ENCODE results near the gene THRA. TPM values are rescaled to one million over a fixed set of nuclear protein-coding genes. Genes with fewer than 3 reads are reported as not detected.

THRA gene
- total and polyA plus RNA-seq, 2 donors from 2014 or later = 40.8 to 63.9 TPM

DNA sequence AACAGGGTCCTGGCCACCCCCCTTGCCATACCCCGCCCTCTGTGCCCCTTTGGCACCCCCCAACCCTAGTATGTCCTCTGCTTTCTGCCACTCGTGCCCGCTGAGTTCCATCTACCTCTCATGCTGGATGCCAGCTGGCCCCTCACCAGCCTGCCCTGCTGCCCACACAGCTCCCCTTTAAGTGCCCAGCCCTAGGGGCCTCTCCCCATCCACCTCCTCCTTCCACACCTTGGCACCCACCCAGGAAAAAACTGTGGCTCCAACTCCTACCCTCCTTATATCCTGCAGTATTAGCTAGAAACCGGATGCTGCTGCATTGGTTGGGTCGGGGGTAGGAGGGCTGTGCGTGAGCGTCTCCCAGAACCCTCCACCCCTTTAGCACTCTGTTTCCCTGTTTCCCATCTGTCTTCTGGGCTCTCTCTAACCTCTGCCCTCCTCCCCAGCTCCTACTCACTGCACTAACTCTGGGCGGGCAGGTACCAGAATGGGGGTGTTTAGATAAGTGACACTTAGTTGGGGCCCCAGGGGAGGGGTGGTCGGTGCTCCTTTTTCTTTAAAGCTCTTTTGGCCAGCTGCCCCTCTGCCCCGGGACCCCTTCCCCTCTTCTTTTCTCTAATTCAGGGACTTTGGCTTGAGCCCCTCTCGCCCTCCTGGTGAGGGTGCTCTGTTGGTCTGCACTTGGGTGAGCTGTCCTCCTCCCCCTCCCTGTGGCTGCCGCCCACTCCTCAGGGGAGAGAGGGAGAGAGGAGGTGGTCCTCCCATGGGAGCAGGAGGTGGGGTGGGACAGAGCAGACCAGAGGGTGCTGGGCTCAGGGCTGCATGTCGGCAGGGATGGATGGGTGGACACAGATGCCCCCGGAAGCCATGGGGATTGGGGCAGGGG is 27.7 kb downstream of the THRA start:
- H3K4me1 ChIP-seq (ENCODE audit: control insufficient read depth in 2 of 3, insufficient read depth in 2 of 3, low read depth in 1 of 3, low read length in 3 of 3) = peaks cover 0 to 24% (median 14%) of the 10 kb centered on the region in 3 donors
- H3K4me3 ChIP-seq (ENCODE audit: low read length in 3 of 3) = no peak overlapping the region
- H3K27ac ChIP-seq (ENCODE audit: low read depth in 2 of 2, low read length in 2 of 2) = no peak overlapping the region
- peaks cover 11 to 48% (median 31%) of the 10 kb centered on the region in 3 donors for H3K36me3 ChIP-seq (ENCODE audit: control insufficient read depth in 2 of 3, insufficient read depth in 3 of 3, low read length in 3 of 3)
- H3K9me3 ChIP-seq (ENCODE audit: control insufficient read depth in 2 of 3, insufficient read depth in 1 of 3, low read length in 3 of 3) = no peaks in the 10 kb centered on the region
- intact Hi-C loops (cut with DNase I) = no loop called here
- FAIRE-seq (no peak), DNase-seq (peak in 2 of 5 donors; percentile 55 to 69)
- TF ChIP-seq, protein P1, sequence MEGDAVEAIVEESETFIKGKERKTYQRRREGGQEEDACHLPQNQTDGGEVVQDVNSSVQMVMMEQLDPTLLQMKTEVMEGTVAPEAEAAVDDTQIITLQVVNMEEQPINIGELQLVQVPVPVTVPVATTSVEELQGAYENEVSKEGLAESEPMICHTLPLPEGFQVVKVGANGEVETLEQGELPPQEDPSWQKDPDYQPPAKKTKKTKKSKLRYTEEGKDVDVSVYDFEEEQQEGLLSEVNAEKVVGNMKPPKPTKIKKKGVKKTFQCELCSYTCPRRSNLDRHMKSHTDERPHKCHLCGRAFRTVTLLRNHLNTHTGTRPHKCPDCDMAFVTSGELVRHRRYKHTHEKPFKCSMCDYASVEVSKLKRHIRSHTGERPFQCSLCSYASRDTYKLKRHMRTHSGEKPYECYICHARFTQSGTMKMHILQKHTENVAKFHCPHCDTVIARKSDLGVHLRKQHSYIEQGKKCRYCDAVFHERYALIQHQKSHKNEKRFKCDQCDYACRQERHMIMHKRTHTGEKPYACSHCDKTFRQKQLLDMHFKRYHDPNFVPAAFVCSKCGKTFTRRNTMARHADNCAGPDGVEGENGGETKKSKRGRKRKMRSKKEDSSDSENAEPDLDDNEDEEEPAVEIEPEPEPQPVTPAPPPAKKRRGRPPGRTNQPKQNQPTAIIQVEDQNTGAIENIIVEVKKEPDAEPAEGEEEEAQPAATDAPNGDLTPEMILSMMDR (IDR thresholded peaks at IDR 0.05; ENCODE audit: borderline replicate concordance, extremely low read depth, insufficient read depth) = no peak
- no peaks in the 10 kb centered on the region for H3K27me3 ChIP-seq (ENCODE audit: control insufficient read depth, insufficient read depth, low read length)
- no peak overlapping the region for H3K9ac ChIP-seq (ENCODE audit: low read length in 3 of 3)

DNA sequence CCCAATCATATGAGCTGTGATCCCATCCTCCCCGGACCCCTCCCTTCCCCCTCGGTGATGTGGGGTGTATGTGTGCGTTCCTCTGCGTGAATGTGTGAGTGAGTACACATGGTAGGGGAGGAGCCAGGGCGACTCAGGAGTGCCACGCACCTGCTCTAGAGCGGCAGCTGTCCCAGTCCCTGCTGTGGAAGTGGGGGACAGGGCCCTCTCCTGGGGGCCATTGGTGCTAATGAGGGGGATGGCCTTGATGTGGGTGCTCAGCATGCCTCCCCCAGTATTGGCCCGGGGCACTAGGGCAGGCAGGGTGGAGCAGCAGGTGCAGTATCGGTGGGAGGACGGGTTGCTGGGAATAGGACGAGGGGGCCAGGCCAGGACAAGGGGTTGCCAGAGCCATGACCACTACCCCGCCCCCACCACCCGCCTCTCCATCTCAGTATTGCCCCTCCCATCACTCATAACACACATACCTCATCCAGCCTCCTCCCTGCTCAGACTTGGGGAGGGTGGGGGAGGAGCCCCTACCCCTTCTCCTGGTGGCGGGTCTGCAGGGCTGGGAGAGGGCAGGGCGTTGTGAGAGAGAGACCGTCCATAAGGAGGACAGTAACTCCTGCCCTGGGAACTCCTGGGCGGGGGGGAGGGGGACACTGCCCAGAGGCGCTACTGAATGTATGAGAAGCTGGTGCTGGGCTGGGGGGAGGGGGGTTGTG is 29.1 kb downstream of the THRA start:
- peaks cover 0 to 37% (median 28%) of the 10 kb centered on the region in 3 donors for H3K4me1 ChIP-seq (ENCODE audit: control insufficient read depth in 2 of 3, insufficient read depth in 2 of 3, low read depth in 1 of 3, low read length in 3 of 3)
- FAIRE-seq = no peak
- intact Hi-C loops (cut with DNase I) = no loop called here

DNA sequence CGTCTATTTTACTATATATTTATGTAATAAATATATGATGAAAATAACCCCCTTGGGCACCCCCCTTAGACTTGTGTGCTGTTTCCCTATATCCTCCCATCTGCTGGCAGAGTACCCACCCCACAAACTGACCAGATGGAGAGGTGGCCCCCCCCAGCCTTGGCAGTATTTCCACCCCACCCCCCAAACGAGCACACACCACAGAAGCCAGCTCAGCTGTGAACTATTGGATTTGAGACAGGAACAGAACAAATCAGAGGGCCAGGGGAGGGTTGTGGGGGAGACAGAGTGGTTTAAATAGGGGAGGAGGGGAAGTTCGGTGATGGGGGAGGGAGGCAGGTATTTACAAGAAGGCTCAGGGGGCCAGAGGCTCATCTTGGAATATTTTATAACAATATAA is 29.8 kb downstream of the THRA start:
- Histone ChIP-seq H3K9me3 (ENCODE audit: control insufficient read depth in 2 of 3, insufficient read depth in 1 of 3, low read length in 3 of 3) (no peaks in the 10 kb centered on the region), H3K9ac (ENCODE audit: low read length in 3 of 3) (no peak overlapping the region), H3K27me3 (ENCODE audit: control insufficient read depth, insufficient read depth, low read length) (no peaks in the 10 kb centered on the region), H3K36me3 (ENCODE audit: control insufficient read depth in 2 of 3, insufficient read depth in 3 of 3, low read length in 3 of 3) (peaks cover 2 to 58% (median 31%) of the 10 kb centered on the region in 3 donors), H3K27ac (ENCODE audit: low read depth in 2 of 2, low read length in 2 of 2) (peak overlapping the region in 1 of 2 donors; percentile 55), H3K4me1 (ENCODE audit: control insufficient read depth in 2 of 3, insufficient read depth in 2 of 3, low read depth in 1 of 3, low read length in 3 of 3) (peaks cover 0 to 44% (median 35%) of the 10 kb centered on the region in 3 donors), H3K4me3 (ENCODE audit: low read length in 3 of 3) (no peak overlapping the region)
- DNase-seq = no peak
- intact Hi-C loops (cut with DNase I) = no loop called here
- TF ChIP-seq, protein P1 (IDR thresholded peaks at IDR 0.05; ENCODE audit: borderline replicate concordance, extremely low read depth, insufficient read depth) = no peak
- FAIRE-seq = no peak

More for the DNA sequence above, 29.1 kb downstream of the THRA start:
- Histone ChIP-seq H3K36me3 (ENCODE audit: control insufficient read depth in 2 of 3, insufficient read depth in 3 of 3, low read length in 3 of 3) (peaks cover 6 to 58% (median 37%) of the 10 kb centered on the region in 3 donors), H3K4me3 (ENCODE audit: low read length in 3 of 3) (no peak overlapping the region), H3K9ac (ENCODE audit: low read length in 3 of 3) (no peak overlapping the region), H3K27ac (ENCODE audit: low read depth in 2 of 2, low read length in 2 of 2) (no peak overlapping the region), H3K9me3 (ENCODE audit: control insufficient read depth in 2 of 3, insufficient read depth in 1 of 3, low read length in 3 of 3) (no peaks in the 10 kb centered on the region), H3K27me3 (ENCODE audit: control insufficient read depth, insufficient read depth, low read length) (no peaks in the 10 kb centered on the region)
- TF ChIP-seq, protein P1 (IDR thresholded peaks at IDR 0.05; ENCODE audit: borderline replicate concordance, extremely low read depth, insufficient read depth) = no peak
- peak in 3 of 5 donors; percentile 42 to 80 (median 74) for DNase-seq

All from kidney (tissue), 14 donors.